Measurements from ENCODE around the gene FIGNL1.
"Not testable (repeated sequence)": the region's sequence is repeated elsewhere in the genome, so short reads cannot be mapped to it uniquely, and the experiment has no call there.

Gene FIGNL1

GRCh38 chr7:50471970-50472369 lies 21.8 kb upstream of the FIGNL1 start:
- no peak for DNase-seq

GRCh38 chr7:50470250-50471163 lies 20.4 kb upstream of the FIGNL1 start:
- DNase-seq, result no peak

- DNase-seq, result no peak
Observed at GRCh38 chr7:50469181-50469580, 19.0 kb upstream of the FIGNL1 start.

GRCh38 chr7:50467817-50468610 lies 17.9 kb upstream of the FIGNL1 start:
- peak; percentile 80 for DNase-seq

GRCh38 chr7:50466815-50467585 lies 16.9 kb upstream of the FIGNL1 start:
- DNase-seq, result no peak

GRCh38 chr7:50463035-50463434 lies 12.9 kb upstream of the FIGNL1 start:
- DNase-seq, result no peak

- DNase-seq, result no peak
Observed at GRCh38 chr7:50462361-50462760, 12.2 kb upstream of the FIGNL1 start.

- no peak for DNase-seq
Observed at GRCh38 chr7:50461695-50462094, 11.5 kb upstream of the FIGNL1 start.

- not testable (repeated sequence) for DNase-seq
Observed at GRCh38 chr7:50459183-50459582, 9.0 kb upstream of the FIGNL1 start.

- not testable (repeated sequence) for DNase-seq
Observed at GRCh38 chr7:50458651-50459050, 8.5 kb upstream of the FIGNL1 start.

- no peak for DNase-seq
Observed at GRCh38 chr7:50456371-50457123, 6.4 kb upstream of the FIGNL1 start.

GRCh38 chr7:50455658-50456057 lies 5.5 kb upstream of the FIGNL1 start:
- no peak for DNase-seq

- DNase-seq, result no peak
Observed at GRCh38 chr7:50454968-50455367, 4.8 kb upstream of the FIGNL1 start.

- DNase-seq, result no peak
Observed at GRCh38 chr7:50450590-50451032, 461 bp upstream of the FIGNL1 start.

GRCh38 chr7:50449501-50449880 lies 659 bp downstream of the FIGNL1 start:
- DNase-seq, result no peak

- DNase-seq, result peak; percentile 55
Observed at GRCh38 chr7:50448823-50449222, 1.3 kb downstream of the FIGNL1 start.

GRCh38 chr7:50446542-50446960 lies 3.6 kb downstream of the FIGNL1 start:
- no peak for DNase-seq

- DNase-seq, result peak; percentile 80
Observed at GRCh38 chr7:50436133-50436806, 13.9 kb downstream of the FIGNL1 start.

- no peak for DNase-seq
Observed at GRCh38 chr7:50431722-50432305, 18.3 kb downstream of the FIGNL1 start.

- no peak for DNase-seq
Observed at GRCh38 chr7:50431316-50431715, 18.8 kb downstream of the FIGNL1 start.

GRCh38 chr7:50428911-50429310 lies 21.2 kb downstream of the FIGNL1 start:
- DNase-seq, result no peak
